HL-60/S4 treated with retinoic acid at 250 ng/mL for 4 days and 3 days (cell line): ENCODE data around the gene ALDH1A2.
"Not testable (repeated sequence)": the region's sequence is repeated elsewhere in the genome, so short reads cannot be mapped to it uniquely, and the experiment has no call there.

Experiments used
- in situ Hi-C: fragments of 300-500 bp; cut with MboI; formaldehyde crosslinking; loops from 2 replicates; pipeline ENCODE4 v1.7.0; 2022; ENCODE audit warnings: low sequenced_read_pairs

The ALDH1A2 gene

DNA sequence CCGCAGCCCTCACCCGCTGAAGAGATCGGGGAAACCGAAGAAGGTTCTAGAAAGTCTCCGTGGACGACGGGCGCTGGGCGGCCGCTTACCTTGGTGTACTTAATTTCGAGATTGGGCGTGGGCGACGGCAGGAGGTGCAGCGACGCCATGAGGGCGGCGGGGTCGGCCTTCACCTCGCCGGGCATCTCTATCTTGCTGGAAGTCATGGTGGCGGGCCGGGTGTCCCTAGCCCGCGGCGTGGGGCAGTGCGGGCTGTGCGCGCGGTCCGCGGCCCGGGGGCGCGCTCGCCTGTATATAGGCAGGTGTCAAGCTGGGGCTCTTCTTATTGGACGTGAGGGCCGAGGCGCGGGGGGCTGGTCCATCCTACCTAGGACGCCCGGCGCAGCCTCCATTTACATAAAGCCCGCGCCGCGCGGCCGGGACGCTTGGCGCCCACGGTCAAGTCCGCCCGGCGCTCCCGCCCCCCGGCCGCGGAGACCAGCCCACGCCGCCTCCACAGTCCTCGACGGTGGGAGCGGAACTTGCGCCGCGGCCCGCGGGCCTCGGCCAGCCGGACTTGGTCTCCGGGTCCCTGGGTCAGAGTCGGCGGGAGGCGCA, at the start of gene ALDH1A2:
Gene ALDH1A2, minus strand, starts transcription at position 267 of the 597 bp plus-strand sequence. Its CDS starts 61 bp downstream, at position 206.
- in situ Hi-C loops, result no loop called here

DNA sequence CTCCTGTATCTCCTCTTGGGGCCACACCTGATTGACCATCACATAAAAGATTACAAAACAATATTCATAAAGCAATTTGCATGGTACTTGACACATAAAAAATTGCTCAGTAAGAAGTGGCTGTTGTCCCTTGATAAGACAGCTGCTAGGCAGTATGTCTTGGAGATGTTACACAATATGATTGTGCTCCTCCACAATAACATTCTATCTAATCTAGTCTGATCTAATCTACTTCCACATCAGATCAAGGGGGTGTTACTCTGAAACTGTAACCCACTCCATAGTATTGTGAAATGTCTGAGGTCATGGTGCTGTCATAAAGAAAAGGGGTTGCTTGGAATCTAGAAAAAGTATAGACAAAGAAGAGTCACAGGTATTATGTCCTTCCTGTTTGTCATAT, 49.3 kb upstream of the ALDH1A2 start:
- in situ Hi-C loops, result no loop called here

DNA sequence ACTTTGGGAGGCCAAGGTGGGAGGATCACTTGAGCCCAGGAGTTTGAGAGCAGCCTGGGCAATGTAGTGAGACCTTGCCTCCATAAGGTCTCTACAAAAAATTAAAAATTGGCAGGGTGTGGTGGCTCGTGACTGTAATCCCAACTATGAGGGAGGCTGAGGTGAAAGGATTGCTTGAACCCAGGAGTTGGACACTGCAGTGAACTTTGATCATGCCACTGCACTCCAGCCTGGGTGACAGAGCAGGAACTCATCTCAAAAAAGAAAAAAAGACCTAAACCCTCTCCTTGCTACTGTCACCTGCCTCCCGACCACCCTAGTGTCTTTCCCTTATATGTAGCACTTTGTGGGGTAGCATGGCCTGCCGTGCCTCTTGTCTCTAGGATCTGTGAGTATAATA, 48.9 kb upstream of the ALDH1A2 start:
- in situ Hi-C loops, result no loop called here

DNA sequence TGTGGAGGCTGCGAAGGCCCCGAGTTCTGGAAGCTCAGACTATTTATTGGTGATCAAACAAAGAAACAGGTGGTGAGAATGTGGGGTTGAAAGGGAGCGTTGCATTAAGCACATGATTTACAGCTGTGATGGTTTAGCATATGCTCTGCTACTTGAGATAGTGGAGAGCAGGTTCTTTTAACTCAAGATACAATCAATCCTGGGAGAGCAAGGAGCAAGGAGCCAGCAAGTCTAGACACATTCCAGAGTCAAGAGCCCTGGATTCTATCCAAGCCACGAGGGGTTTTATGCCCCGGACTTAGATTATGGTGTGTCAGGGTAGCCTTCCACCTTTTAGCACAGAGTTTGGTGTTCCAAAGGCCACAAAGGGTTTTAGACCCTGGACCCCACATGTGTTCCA, 47.8 kb upstream of the ALDH1A2 start:
- in situ Hi-C loops, result not testable (repeated sequence)

GRCh38 chr15:58111718-58112104, 46.2 kb upstream of the ALDH1A2 start:
- in situ Hi-C loops, result no loop called here

GRCh38 chr15:58110999-58111717, 45.6 kb upstream of the ALDH1A2 start:
- in situ Hi-C loops, result no loop called here

GRCh38 chr15:58109419-58109818, 43.9 kb upstream of the ALDH1A2 start:
- in situ Hi-C loops, result no loop called here

DNA sequence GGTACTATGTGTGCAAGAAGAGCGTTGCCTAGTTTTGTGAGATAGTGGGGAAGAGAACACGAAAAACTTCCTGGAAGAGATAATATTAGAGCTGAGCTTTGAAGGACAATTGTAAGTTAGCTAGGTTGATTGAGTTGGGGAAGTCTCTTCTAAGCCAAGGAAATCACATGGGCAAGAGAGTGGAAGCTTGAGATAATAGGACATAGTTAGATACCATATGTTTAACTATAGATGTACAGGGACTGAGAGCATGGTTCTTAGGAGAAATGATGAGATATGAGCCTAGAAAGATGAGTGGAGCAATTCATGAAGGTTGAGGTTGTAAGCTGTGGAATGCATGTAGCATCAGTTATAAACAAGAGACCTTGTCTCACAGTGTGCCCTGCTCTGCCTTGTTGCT, 42.6 kb upstream of the ALDH1A2 start:
- in situ Hi-C loops, result no loop called here

DNA sequence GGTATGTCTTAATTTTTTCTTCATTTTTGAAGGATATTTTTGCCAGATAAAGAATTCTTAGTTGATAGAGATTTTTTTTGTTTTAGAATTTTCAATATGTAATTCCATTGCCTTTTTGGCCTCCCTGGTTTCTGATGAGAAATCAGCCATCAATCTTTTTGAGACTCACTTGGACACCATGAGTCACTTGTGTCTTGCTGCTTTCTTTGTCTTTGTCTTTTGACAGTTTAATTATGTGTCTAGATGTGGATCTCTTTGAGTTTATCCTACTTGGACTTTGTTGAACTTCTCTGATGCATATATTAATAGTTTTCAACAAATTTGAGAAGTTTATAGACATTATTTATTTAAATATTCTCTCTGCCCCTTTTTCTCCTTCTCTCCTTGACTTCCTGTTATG, 38.0 kb upstream of the ALDH1A2 start:
- in situ Hi-C loops, result no loop called here

GRCh38 chr15:58096529-58097084, 31.1 kb upstream of the ALDH1A2 start:
- in situ Hi-C loops, result no loop called here

GRCh38 chr15:58095415-58095814, 29.9 kb upstream of the ALDH1A2 start:
- in situ Hi-C loops, result no loop called here

DNA sequence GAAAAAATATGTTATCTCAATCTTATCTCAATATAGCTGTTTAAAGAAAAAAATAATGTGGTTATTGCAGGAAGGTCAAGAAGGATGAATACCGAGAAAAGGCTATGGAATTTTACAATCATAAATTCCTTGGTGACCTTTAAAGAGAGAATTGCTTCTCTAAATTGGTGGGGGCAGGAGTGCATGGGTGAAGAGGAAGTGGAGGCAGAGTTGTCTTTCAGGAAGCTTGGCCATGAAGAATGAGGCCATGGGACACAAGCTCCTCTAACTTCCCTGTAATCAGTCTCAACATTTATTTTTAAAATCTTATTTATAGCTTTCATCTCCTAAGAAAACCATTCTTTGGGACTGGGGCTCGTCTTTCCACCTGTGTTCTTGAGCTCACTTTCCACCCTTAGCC, 22.4 kb upstream of the ALDH1A2 start:
- in situ Hi-C loops, result no loop called here

DNA sequence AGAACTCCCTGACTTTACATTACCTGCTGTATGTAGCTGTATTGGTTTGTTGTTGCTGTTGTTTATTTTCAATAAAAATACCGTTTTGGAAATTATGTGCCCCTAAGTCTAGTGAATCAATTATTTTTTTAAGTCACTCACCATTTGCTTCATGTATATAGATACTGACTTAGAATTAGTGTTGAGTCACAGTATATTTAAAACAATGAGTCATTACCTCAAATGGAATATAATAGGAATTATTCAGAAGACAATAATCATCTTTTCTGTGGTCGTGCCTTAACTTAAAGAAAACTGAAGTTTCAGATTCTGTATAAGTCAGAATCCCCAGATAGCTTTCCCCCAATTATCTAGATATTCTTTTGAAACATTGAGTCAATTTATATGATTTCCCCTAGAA, 21.0 kb upstream of the ALDH1A2 start:
- in situ Hi-C loops, result no loop called here

- in situ Hi-C loops, result no loop called here
Observed at GRCh38 chr15:58083526-58083925, 18.0 kb upstream of the ALDH1A2 start.

DNA sequence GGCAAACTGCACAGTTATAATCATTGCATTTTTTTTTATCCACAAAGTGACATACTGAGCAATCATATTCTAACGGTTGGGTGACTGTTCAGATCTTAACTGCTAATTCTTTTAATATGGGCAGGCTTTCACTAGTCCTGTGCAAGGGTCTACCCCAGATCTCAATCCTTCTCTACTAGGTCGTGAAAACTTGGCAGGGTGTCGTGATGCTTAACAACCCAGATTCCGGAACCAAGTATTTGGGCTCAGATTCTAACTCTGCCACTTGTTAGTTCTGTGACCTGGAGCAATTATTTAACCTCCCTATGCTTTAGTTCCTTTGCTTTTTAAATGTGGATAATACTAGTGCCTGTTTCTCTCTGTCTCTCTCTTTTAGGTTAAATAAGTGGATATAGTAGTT, 16.4 kb upstream of the ALDH1A2 start:
- in situ Hi-C loops, result no loop called here

DNA sequence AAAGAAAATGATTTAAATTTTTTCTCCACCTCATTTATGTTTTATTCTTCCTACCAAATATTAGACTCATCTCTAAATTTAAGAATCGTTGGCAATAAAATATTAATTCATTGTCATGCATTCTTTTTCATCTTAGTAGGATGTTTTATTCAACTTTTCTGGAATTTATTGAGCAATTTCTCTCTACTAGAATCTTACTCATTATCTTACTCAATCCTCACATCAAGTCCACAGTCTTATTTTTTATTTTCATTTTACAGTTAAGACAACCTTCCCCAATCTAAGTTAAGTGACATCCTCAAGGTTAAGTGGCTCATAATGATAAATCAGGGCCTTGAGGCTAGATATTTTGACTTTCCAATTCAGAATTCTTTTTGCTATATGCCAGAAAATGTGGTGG, 15.9 kb upstream of the ALDH1A2 start:
- in situ Hi-C loops, result no loop called here

- in situ Hi-C loops, result not testable (repeated sequence)
Observed at GRCh38 chr15:58080959-58081358, 15.4 kb upstream of the ALDH1A2 start.

DNA sequence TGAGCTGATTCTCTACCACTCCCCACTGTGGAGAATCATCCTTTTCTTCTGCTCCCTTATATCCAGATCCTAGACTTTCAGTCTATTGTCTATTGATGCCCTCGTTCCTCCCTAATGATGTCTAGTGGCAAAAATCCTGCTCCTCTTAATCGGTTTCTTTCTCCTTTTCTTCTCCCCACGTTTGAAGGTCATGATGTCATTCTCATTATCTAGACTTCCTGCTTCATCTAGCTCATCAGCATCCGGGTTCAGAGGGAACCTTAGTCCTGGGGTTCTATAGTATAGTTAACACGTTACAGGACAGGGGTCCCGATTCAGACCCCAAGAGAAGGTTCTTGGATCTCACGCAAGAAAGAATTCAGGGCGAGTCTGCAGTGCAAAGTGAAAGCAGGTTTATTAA, 14.9 kb upstream of the ALDH1A2 start:
- in situ Hi-C loops, result no loop called here

- in situ Hi-C loops, result no loop called here
Observed at GRCh38 chr15:58078591-58078990, 13.1 kb upstream of the ALDH1A2 start.

DNA sequence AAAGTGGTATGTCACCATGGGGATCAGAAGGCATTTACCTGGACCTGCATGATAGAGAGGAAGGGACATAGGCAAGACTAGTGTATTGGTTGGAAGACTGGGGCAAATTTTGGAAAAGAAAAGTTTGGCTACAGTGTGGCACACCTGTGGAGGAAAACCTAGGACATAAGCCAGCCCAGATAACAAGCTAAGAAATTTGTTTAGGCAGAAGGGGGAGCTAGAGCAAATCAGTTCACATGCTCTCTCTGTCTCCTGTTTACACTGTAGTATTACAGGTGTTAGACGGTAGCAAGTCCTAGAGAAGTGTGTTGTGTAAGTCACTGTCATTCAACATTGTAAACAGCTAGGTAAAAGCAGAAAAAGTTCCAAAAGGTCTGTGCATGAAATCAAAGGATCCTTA, 11.9 kb upstream of the ALDH1A2 start:
- in situ Hi-C loops, result no loop called here

DNA sequence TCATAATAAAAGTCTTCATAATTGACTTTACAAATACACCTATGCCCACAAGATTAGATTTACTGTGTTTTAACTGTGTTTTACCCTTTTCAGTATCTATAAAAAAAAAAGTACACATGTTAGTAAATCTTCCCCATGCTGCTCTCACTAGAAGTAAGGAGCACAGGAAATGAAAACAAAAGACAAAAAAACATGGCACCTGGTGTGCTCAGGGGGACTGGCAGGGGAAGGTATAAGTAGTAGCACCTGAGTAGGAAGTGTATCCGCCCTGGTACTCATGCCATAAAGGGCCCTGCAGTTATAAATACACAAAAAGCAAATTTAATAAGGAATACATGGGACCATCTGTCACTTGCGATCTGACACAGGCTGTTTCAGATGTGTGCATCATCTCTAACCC, 8.9 kb upstream of the ALDH1A2 start:
- in situ Hi-C loops, result no loop called here

- in situ Hi-C loops, result no loop called here
Observed at GRCh38 chr15:58070801-58071418, 5.4 kb upstream of the ALDH1A2 start.
